CD4-positive, alpha-beta T cell treated with Interleukin-4 for 4 hours (primary cell): ENCODE results near the gene DUS1L.

Source experiments
- DNase-seq: peaks from one replicate; pipeline ENCODE4 v3.0.0-alpha.2; 2020

The DUS1L gene

DNA sequence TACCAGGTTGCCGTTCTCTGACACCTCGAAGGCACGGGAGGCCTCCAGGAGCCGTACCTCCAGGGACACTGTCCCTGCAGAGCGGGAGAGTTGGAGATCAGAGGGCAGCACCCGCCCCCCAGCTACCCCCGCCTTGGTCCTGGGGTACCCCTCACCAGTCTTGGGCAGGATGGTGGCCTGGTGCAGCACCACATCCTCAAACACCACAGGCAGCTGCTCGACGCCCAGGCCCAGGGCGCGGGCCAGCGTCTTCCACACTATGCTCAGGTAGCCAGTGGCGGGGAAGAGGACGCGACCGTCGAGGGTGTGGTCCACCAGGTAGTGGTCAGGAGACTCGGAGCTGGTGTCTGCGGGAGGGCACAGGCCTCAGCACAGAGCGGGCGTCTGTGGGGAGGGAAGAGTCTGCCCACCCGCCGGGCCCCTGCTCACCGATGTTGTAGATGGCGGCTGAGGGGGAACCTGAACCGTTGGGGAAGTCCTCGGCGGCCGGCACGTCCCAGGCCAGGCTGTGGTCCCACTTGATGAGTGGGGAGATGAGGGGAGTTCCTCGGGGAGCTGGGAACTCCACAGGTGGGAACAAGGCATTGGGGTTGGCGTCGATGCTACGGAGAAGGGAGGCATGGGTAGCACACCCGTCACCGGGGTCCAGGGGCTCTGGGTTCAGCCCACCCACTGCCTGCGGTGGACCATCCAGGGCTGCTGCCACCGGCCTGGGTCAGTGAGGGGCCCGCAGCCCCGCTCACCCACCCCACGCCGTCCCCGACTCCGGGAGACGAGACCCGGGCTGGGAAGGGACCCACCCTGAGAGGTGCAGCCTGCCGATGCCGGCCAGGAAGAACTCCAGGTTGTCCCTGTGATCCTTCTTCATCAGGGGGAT lies 22.6 kb upstream of the DUS1L start:
- no peak for DNase-seq

DNA sequence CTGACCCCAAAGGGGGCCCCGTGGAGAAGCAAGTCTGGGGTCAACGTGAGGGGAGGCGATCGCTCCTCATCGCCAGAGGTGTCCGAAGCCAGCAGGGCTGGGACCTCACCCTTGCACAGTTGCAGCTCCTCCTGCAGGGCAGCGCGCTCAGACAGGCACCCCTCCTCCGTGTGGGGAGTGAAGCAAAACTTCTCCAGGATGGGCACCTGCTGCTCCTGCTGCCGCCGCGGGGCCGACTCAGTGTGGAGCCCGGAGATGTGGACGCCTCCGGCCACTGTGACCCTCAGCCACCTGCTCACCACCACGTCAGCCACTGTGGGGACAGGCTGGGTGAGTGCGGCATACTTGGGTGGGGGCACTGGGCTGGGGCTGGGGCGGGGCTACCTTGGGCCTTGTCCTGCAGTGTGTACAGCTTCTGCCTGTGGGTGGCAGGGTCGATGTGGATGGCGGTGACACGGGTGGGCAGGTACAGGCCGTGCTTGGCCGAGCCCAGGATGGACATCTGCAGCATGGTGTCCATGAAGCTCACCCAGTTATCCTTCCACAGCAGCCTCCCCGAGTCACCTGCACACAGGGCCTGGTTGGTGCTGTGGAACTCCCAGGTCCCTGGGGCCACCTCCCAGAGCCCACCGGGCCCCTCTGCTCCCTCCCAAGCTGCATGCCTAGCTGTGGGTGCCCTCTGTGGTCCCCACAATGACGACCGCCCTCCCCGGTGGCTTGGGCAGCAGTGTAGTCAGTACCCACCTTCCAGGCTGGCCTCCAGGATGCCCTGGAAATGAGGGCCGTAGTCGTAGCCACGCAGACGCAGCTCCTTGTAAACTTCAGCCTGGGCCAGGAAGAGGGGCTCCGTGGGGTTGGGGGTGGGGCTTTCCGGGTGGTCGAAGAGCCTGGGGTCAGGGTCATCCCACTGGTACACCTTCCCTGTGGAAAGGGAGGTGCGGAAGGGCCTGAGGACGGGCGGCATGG lies 21.6 kb upstream of the DUS1L start:
- no peak for DNase-seq

DNA sequence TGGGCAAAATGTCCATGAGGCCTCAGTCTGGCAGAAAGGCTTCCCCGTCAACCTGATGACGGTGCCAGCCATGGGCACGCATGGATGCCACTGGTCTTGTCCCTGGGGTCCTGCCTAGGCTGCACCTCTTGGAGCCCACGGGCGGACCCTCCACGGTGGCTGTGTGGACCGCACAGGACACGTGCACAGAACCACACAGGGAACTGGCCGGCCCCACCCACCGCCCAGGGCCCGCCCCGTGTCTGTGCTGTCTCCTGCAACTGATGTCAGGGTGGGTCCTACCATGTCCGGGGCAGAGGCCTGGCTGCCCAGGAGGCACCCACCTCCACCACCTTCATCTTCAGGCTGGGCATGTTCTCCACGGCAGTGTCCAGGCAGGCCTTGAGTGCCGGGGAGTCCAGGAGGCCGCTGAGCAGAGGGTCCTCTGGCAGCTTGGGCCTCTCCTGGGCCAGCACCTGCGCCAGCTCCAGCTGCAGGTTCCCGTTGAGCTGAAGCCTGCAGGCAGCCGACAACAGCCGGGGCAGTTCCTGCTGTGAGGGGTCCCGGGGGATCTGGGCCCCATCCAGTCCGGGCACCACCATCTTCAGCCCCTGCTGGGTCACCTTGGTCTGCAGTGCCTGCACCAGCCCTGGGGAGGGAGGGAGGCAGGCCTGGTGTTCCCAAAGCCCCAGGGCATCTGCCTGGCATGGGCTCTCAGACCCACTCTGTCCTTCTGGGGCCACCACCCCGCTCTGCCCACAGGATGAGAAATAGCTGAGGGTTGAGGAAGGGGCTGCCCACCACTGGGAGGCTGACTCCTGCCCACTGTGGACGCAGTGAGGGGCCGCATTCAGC lies 20.5 kb upstream of the DUS1L start:
- no peak for DNase-seq

DNA sequence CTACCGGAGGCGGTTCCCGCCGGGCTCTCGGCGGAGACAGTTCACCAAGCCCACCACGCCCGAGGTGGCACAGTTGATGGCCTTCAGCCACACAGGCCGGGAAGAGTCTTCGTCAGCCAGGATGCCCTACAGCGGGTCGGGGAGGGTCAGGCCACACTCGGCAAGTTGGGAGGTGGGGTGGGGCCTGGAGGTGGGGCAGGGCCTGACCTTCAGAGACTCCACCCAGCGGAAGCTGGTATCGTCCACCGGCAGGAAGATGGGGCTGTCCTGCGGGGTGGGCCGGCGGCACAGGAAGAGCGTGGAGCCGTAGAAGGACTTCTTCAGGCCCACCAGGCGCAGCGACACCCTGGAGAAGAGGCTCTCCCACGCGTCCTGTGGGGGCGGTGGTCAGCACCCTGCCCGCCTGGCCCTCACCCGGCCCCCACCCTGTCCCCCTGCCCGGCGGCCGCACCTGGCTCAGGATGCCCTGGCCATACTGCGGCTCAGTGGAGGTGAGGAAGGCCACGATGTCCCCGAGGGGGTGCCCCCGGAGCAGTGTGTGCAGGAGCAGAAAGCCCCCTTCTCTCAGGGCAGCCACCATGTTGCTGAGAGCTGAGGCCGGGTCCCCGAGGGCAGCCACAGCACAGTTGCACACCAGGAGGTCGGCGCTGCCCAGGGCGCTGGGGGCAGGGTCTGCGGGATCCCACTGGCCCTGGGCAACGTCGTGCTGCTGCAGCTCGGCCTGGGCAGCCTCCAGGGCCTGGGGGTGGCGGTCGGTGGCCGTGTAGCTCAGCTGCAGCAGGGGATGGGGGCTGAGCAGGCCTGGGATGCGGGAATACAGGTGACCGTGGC lies 19.6 kb upstream of the DUS1L start:
- no peak for DNase-seq

DNA sequence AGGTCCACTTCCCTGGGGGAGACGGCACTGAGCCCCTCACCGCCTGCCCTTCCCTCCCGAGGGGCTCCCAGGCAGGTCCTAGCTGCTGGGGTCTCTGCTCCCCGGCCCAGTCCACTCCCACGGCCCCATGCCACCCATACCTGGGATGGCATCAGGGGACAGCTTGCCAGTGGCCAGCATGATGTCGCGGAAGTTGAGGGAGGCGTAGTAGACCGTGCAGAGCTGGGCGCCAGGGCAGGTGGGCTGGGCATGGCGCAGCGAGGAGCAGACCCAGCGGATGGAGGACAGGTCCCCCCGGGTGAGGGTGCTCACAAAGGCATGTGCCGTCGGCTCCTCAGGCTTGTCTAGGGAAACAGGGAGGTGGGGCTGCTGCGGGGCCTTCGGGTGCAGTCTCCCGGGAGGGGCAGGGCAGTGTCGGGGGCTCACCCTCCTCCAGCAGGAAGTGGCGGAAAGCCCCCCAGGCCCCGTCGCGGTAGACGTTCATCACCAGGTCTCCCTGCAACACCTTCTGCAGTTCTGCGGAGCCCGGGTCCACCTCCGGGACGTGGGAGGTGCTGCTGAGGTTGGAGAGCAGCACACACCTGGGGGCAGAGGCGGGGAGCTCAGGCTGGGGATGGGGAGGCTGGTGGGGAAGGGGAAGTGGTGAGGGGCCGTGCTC lies 18.9 kb upstream of the DUS1L start:
- no peak for DNase-seq

DNA sequence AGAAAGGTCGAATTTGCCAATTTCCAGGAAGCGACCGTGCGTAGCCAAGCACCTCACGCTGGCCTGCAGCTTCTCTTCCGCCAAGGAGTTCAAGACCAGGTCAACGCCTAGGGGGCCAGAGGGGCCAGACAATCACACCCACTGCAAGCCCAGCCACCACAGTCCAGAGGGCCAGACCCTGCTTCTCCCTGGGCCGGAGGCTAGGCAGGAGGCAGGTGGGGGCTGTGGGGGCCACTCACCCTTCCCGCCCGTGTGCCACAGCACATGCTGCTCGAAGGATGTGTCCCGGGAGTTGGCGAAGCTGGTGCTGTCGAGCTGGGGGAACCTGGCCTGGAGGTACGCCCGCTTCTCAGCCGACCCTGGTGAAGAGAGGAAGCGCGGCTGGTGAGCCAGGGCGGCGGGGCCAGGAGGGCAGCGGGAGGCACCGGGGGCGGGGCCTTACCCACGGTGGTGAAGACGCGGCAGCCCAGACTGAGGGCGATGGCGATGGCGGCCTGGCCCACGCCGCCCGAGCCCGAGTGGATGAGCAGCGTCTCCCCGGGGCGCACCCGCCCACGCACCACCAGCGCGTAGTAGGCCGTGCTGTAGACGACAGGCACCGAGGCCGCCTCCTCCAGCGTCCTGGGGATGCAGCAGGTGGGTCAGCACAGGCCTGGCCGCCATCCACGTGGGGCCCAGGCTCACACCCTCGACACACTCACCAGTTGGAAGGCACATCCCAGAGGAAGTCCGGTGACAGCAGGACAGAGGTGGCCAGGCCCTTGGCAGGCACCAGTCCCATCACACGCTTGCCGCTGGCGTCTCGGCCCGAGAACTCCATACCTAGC lies 18.1 kb upstream of the DUS1L start:
- no peak for DNase-seq

DNA sequence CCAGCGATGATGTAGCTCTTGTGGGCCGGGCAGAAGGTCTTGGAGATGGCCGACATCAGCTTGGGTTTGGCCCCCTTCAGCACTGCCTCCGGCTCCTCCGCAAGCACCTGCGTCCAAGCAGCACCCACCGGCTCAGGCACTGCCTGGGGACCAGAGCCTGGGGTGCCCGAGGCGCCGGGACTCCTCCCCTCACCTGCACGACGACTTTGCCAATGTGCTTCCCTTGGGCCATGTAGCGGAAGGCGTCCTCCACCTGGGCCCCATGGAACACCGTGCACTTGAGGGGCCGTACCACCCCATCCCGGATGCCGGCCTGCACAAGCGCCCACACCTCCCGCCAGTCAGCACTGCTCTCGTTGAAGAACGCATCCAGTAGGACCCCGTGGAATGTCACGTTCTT lies 17.4 kb upstream of the DUS1L start:
- no peak for DNase-seq

DNA sequence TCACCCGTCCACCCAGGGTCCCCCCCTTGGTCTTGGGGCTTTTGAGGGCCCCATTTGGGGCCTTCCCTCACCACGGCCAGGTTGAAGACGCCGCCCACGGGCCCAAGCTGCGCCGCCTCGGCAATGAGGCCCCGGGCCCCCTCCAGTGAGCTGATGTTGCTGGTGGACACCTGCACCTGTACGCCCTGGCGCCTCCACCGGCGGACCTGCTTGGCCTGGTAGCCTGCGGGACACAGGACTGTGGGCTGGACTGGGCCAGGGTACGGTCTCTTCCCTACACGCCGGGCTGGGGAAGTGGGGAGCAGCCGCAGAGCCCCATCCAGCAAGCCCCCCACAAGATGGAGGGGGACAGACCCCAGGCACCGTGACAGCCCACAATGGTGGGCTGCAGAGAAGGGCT lies 16.9 kb upstream of the DUS1L start:
- no peak for DNase-seq

DNA sequence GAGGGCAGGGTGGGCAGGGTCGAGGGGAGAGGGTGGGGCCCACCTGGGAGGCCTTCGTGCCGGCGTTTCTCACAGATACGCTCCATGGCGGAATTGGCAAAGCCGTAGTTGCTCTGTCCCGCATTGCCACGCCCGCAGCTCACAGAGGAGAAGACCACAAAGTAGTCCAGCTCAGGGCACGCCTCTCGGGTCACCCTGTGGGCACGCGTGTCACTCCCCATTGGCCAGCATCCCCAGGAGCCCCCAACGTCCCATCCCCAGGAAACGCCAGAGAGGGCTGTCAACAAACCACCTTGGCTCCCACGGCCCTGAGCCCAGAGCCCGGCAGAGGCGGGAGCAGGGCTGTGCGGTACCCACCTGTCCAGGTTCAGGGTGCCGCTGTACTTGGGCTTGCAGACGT lies 16.4 kb upstream of the DUS1L start:
- no peak for DNase-seq

DNA sequence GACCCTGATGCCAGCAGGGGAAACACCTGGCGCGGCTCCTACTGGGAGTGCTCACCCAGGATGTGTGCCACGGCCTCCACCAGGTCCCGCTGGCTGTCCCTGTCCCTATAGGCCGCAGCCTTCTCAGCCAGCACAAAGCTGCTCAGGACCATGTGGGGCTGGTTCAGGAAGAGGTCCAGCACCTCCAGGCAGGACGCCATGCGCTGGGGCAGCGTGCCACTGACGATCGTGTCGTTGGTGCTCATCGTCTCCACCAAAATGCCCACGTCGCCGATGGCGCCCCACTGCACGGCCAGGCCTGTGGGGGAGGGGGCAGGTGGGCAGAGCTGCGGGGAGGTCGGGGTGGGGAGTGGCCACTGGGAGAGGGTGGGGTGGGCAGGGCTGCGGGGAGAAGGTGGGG lies 15.9 kb upstream of the DUS1L start:
- DNase-seq = no peak

DNA sequence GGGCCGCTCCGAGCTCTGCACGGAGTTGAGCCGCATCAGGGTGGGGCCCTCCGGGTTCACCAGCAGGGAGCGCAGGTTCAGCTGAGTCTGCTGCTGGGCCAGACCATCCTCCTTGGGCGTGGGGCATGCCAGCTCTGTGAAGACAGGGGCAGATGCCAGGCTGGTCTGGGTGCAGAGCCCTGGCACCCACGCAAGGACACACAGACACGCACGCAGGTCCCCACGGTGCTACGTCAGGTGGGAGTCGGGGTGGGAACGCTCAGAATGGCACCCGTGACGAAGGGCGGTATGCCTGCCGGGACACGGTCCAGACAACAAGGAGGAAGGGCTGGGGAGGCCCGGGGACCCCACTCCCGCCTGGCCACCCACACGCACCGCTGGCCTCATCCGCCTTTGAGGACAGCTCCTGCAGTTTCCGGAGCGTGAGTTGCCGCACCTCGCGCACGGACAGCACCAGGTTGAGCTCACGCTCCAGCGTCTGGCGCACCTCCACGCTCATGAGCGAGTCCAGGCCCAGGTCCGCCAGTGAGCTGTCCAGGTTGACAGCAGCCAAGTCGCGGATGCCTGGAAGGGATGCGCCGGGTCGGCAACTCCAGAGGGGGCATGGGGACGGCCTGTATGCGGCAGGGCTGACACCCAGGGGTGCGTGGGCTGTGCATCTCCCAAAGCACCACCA lies 15.3 kb upstream of the DUS1L start:
- DNase-seq = no peak

DNA sequence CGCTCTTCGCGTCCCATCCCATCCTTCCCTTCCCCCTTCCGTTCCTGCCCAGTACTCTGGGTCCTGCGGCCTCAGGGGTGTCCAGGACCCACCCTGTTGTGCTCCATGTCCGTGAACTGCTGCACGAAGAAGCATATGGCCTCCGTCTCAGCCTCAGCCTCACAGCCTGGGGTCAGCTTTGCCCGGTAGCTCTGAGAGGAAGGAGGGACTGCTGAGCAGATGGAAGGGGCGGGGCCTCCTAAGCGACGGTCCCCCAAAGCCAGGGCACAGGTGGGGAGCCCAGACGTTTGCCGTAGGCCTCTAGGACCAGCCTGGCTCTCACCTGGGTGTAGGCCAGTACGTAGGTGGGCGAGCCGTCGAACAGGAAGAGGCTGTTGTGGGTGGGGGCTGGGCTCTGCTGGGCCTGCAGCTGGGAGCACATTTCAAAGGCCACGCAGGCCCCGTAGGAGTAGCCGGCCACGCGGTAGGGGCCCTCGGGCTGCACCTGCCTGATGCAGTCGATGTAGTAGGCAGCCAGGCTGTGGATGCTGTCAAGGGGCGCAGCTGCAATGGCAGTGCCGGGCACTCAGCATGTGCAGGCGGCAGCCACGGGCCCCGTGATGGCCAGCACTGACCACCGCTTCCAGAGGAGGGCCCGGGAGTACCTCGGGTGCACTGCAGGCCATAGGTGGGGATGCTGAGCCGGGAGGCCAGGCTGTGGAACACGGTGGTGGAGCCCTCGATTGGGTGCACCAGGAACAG lies 14.6 kb upstream of the DUS1L start:
- DNase-seq = no peak

DNA sequence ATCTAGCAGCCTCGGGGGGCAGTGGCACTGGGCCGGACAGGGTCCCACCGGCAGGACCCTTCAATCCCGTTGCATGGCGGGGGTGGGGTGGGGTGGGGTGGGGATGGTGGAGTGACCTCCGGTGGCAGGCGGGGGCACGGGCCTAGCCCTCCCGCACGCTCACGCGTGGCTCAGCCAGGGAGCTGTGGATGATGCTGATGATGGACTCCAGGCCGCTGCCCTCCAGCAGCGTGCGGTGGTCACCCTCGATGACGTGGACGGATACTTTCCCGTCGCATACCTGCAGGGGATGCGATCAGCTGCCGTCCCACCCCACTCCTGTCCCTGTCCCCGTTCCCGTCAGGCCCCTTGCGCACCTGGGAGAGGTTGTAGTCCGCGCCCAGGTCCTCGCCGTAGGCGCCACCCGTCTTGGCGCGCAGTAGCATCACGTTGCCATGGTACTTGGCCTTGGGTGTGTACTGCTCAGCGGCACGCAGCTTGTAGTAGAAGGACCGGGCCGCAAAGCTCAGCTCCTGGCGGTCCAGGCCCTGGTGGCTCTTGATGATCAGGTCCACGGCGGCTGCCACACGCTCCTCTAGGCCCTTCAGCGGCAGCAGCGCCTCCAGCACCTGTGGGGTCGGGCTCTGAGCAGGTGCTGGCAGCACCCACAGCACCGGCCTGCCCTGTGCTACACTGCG lies 13.5 kb upstream of the DUS1L start:
- DNase-seq = no peak

DNA sequence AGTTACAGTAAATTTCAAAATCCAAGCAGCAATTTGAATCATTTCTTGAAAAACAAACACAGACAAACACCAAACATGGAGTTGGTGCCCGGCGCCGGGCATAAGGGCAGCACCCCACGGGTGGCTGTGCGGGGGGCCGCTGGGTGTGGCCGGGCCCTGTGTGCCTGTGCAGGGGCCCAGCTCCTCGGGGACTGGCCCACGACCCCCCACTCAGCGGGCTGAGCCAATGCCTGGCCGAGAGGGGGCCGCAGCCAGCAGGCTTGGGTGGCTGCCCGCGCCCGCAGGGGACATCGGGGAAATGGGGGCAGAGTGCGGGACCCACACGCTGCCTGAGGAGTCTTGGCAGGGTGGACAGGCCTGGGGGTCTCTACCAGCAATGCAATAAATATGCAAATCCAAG lies 12.8 kb upstream of the DUS1L start:
- no peak for DNase-seq

DNA sequence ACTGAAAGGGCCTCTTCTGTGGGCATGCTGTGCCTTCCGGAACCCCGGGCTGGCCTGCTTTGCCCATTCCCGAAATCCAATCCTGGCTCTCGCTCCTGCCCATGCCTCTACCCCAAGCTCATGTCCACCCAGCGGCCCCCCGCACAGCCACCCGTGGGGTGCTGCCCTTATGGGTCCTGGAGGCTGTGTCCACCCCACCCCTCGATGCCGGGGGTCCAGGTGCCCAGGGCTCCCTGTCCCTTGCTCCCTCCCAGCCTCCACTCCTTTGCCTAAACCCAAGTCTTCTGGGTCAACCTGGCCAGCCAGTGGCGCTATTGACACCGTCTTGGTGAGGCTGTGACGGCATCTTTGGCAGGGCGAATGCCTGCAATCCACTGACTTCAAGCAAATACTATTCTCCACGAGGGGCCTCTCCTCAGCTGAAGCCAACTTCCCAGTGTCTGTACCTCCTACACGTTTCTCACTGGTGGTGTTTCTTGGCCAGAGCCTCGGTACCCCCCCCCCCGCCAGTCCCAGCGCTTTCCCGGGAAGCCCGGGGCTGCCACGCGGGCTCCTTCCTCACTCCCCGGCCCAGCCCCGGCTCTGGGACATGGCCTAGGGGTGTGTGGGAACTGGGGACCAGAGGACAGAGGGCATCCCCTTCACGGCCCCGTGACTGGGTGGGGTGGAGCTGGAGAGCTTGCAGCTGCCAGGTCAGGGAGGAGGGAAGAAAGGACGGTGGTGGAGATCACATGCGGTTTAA lies 12.2 kb upstream of the DUS1L start:
- no peak for DNase-seq

DNA sequence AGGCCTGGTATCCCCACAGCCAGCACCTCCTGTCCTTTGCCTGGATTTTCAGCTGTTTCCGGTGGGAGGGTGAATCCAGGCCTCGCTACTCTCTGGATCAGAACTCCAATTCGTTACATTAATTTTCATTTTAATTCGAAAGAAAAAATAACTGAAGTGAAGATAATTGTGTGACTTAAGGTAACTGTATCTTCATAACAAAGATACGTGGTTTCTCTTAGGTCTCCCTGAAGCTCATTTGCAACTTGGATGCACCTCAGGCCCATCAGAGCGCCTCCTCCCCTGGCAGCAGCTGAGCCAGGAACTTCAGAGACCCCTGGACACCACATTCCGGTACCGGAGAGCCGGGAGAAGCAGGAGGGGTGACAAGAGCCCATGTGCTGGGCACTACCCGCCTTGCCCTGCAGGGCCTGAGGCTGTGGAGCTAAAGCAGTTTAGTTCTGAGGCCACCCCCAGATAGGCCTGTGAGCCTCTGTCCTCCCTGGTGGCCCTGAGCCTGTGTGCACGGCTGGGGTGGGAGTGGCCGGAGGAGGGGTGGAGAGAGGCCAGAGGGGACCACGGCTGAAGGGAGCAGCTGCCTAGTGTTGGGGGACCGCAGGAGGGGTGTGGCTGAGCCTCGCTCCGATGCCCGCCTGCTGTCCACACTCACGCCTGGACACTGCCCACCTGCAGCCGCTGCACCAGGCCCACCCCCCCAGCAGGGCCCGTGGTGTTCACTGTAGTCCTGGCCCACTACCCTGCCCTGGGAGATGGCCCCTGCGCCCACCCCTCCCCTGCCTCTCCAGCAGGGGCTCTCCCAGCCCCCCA lies 11.4 kb upstream of the DUS1L start:
- DNase-seq = no peak
